ENCODE measurements around the gene RAB3C.
"Not testable (repeated sequence)": the region's sequence is repeated elsewhere in the genome, so short reads cannot be mapped to it uniquely, and the experiment has no call there.

Gene RAB3C

GRCh38 chr5:58680503-58680902 is 97.6 kb downstream of the RAB3C start:
- no peak for DNase-seq

GRCh38 chr5:58681943-58682342 is 99.1 kb downstream of the RAB3C start:
- DNase-seq = no peak

GRCh38 chr5:58683567-58683966 is 100.7 kb downstream of the RAB3C start:
- DNase-seq = no peak

GRCh38 chr5:58687079-58687478 is 104.2 kb downstream of the RAB3C start:
- no peak for DNase-seq

- no peak for DNase-seq
Measured at GRCh38 chr5:58687595-58687994, 104.7 kb downstream of the RAB3C start.

GRCh38 chr5:58699088-58699761 is 116.3 kb downstream of the RAB3C start:
- not testable (repeated sequence) for DNase-seq

- DNase-seq = no peak
Measured at GRCh38 chr5:58699762-58700118, 116.9 kb downstream of the RAB3C start.

- DNase-seq = no peak
Measured at GRCh38 chr5:58703925-58704555, 121.2 kb downstream of the RAB3C start.

- DNase-seq = no peak
Measured at GRCh38 chr5:58706736-58707135, 123.9 kb downstream of the RAB3C start.

GRCh38 chr5:58708456-58708855 is 125.6 kb downstream of the RAB3C start:
- DNase-seq = no peak

- DNase-seq = not testable (repeated sequence)
Measured at GRCh38 chr5:58710425-58710824, 127.5 kb downstream of the RAB3C start.

- DNase-seq = no peak
Measured at GRCh38 chr5:58710871-58711270, 128.0 kb downstream of the RAB3C start.

GRCh38 chr5:58711965-58712364 is 129.1 kb downstream of the RAB3C start:
- DNase-seq = no peak

- no peak for DNase-seq
Measured at GRCh38 chr5:58714046-58714445, 131.2 kb downstream of the RAB3C start.

GRCh38 chr5:58715997-58716656 is 133.3 kb downstream of the RAB3C start:
- no peak for DNase-seq

- DNase-seq = no peak
Measured at GRCh38 chr5:58716713-58717112, 133.8 kb downstream of the RAB3C start.

GRCh38 chr5:58717303-58718007 is 134.6 kb downstream of the RAB3C start:
- DNase-seq = no peak

GRCh38 chr5:58718269-58718978 is 135.5 kb downstream of the RAB3C start:
- DNase-seq = no peak

GRCh38 chr5:58722160-58722559 is 139.3 kb downstream of the RAB3C start:
- DNase-seq = no peak

- DNase-seq = no peak
Measured at GRCh38 chr5:58724992-58725391, 142.1 kb downstream of the RAB3C start.

- no peak for DNase-seq
Measured at GRCh38 chr5:58731641-58732040, 148.8 kb downstream of the RAB3C start.

GRCh38 chr5:58735637-58736036 is 152.8 kb downstream of the RAB3C start:
- no peak for DNase-seq

- DNase-seq = no peak
Measured at GRCh38 chr5:58736214-58736613, 153.3 kb downstream of the RAB3C start.
